Glutamatergic neuron (in vitro differentiated cells): ENCODE measurements around the gene CR2. TPM values are rescaled to one million over a fixed set of nuclear protein-coding genes. Genes with fewer than 3 reads are reported as not detected.
A peak's percentile ranks its signal among the peaks of the same experiment; 100 is the strongest.

Experiments
- DNase-seq: peaks from one replicate; pipeline ENCODE4 v3.0.0; 2022
- H3K27ac Mint-ChIP-seq: one replicate; pipeline ENCODE4 v1.8.0; 2020; ENCODE audit warnings: mild to moderate bottlenecking, mixed read lengths, inconsistent platforms; ENCODE audit not compliant: unreplicated experiment
- H3K27me3 Mint-ChIP-seq: one replicate; pipeline ENCODE4 v1.8.0; 2020; ENCODE audit warnings: mild to moderate bottlenecking, moderate library complexity, mixed read lengths, inconsistent platforms; ENCODE audit not compliant: unreplicated experiment
- H3K36me3 Mint-ChIP-seq: one replicate; pipeline ENCODE4 v1.8.0; 2020; ENCODE audit warnings: mild to moderate bottlenecking, mixed read lengths, inconsistent platforms; ENCODE audit not compliant: unreplicated experiment
- H3K4me1 Mint-ChIP-seq: one replicate; pipeline ENCODE4 v1.8.0; 2020; ENCODE audit warnings: mild to moderate bottlenecking, low read depth, mixed read lengths, inconsistent platforms; ENCODE audit not compliant: unreplicated experiment
- H3K4me3 Mint-ChIP-seq: one replicate; pipeline ENCODE4 v1.8.0; 2020; ENCODE audit warnings: mild to moderate bottlenecking, mixed read lengths, inconsistent platforms; ENCODE audit not compliant: unreplicated experiment
- H3K9me3 Mint-ChIP-seq: one replicate; pipeline ENCODE4 v1.8.0; 2020; ENCODE audit warnings: mild to moderate bottlenecking, moderate library complexity, mixed read lengths, inconsistent platforms; ENCODE audit not compliant: unreplicated experiment
- CTCF ChIP-seq: fragments of 200-600 bp; sonication (generic); IDR thresholded peaks from one replicate; pipeline ENCODE4 v1.5.0; 2021; ENCODE audit not compliant: partially characterized antibody, unreplicated experiment
- total RNA-seq: library from RNA; stranded (reverse); fragmentation: NEBNext Ultra II Directional; extraction: Animal tissue kit (Norgen Biotek cat#: 25700); gene quantifications from one replicate; pipeline ENCODE4 v1.2.1, GENCODE V29; 2021; ENCODE audit not compliant: unreplicated experiment

Gene CR2
- total RNA-seq, 1 donor from 2014 or later = not detected

DNA sequence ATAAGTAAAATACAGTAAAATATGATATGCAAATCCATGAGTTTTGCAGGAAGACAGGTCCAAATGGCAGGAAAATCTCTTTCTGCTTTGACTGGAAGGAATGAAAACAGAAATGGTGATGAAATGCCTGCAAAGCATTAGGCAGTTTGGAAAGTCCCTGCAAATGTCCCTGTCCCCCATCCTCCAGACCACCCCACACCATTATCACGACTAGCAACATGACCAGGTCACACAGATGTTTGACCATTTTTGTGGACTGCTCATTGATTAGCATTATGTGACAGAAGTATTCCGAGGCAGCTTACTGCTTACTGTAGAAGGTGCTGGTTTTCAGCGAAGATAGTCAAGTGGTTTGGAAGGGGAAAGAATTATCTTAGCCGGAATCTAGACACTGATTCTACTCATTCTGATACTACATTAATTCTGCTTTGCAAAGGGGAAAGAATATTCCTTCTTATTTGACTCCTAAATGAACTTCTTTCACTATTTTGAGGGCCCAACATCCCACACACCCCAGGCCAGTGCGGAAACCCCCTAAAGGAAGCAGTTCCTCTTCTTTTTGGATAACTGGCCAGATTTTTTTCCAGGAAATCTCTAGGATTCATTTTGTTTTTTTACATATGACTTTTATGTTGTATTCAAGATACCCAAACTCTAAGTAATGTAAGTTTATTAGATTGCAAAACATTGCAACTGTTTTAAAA lies 9.5 kb upstream of the CR2 start:
- Mint-ChIP-seq H3K9me3 (no peaks in the 10 kb centered on the region), H3K4me3 (no peak overlapping the region), H3K27ac (no peak overlapping the region), H3K27me3 (no peaks in the 10 kb centered on the region), H3K36me3 (no peaks in the 10 kb centered on the region), H3K4me1 (no peaks in the 10 kb centered on the region)
- no peak for TF ChIP-seq CTCF
- DNase-seq = no peak

DNA sequence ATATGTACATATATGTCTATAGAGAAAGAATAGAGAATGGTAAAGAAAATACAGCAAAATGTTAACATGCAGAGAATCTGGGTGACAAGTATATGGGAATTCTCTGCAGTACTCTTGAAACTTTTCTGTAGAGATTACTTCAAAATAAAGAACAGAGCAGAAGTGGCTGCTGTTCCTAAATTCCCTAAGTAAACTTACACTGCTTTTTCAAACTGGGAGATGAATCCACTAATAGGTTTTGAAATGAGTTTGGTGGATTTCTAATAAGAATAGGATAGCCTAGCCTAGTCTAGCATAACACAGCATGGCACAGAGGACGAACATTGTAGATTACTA lies 450 bp upstream of the CR2 start:
- Mint-ChIP-seq H3K9me3 (no peaks in the 10 kb centered on the region), H3K36me3 (no peaks in the 10 kb centered on the region)
- no peak for TF ChIP-seq CTCF

GRCh38 chr1:207455183-207455754 lies 1.1 kb downstream of the CR2 start:
- H3K27ac Mint-ChIP-seq = no peak overlapping the region
- H3K27me3 Mint-ChIP-seq = peaks cover 6% of the 10 kb centered on the region
- H3K4me1 Mint-ChIP-seq = no peaks in the 10 kb centered on the region
- peak overlapping the region; percentile 55 for H3K4me3 Mint-ChIP-seq
- no peaks in the 10 kb centered on the region for H3K9me3 Mint-ChIP-seq
- no peak for TF ChIP-seq CTCF
- H3K36me3 Mint-ChIP-seq = no peaks in the 10 kb centered on the region
- no peak for DNase-seq

More for the DNA sequence above, 450 bp upstream of the CR2 start:
- Mint-ChIP-seq H3K27ac (no peak overlapping the region), H3K4me1 (no peaks in the 10 kb centered on the region), H3K27me3 (peaks cover 6% of the 10 kb centered on the region), H3K4me3 (peak overlapping the region; percentile 82)
- no peak for DNase-seq

- Mint-ChIP-seq H3K27me3 (no peaks in the 10 kb centered on the region), H3K27ac (no peak overlapping the region), H3K4me1 (no peaks in the 10 kb centered on the region), H3K36me3 (no peaks in the 10 kb centered on the region), H3K9me3 (no peaks in the 10 kb centered on the region), H3K4me3 (no peak overlapping the region)
- DNase-seq = no peak
- no peak for TF ChIP-seq CTCF
Observed at GRCh38 chr1:207458414-207458813, 4.3 kb downstream of the CR2 start.

GRCh38 chr1:207459008-207459407 lies 4.9 kb downstream of the CR2 start:
- Mint-ChIP-seq H3K27me3 (no peaks in the 10 kb centered on the region), H3K9me3 (no peaks in the 10 kb centered on the region), H3K4me1 (no peaks in the 10 kb centered on the region), H3K36me3 (no peaks in the 10 kb centered on the region), H3K4me3 (no peak overlapping the region), H3K27ac (no peak overlapping the region)
- TF ChIP-seq CTCF = no peak
- no peak for DNase-seq
